HG03159 (cell line): ENCODE results near the gene ATP5F1D.

ENCODE experiments used
- ATAC-seq: cut with Tn5 transposase; IDR thresholded peaks from one replicate; pipeline ENCODE4 v1.9.1; 2021; ENCODE audit warnings: mild to moderate bottlenecking, moderate library complexity; ENCODE audit not compliant: unreplicated experiment

The ATP5F1D gene

DNA sequence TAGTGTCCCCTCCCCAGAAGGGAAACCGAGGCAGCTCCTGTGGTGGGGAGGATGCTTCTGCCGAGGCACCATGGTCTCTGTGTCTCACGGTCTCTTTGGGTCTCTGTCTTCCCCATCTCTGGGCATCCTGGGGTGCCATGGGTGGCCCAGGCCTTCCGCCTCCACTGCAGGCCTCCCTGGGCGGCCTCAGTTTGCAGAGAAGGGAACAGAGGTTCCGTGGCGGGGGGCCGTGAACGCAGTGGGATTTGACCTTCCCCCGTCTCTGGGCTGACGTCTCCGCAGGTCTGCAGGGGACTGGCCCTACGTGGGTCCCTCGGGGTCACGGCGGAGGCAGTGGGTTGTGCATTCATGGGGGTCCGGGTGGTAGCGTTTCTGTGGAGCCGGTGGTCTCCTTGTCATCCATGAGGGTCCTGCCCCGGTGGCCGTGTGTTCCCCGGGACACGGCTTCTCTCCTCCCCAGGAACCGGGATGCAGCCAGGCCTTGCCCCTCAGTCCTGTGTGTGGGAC, 48.7 kb downstream of the ATP5F1D start:
- no peak for ATAC-seq

DNA sequence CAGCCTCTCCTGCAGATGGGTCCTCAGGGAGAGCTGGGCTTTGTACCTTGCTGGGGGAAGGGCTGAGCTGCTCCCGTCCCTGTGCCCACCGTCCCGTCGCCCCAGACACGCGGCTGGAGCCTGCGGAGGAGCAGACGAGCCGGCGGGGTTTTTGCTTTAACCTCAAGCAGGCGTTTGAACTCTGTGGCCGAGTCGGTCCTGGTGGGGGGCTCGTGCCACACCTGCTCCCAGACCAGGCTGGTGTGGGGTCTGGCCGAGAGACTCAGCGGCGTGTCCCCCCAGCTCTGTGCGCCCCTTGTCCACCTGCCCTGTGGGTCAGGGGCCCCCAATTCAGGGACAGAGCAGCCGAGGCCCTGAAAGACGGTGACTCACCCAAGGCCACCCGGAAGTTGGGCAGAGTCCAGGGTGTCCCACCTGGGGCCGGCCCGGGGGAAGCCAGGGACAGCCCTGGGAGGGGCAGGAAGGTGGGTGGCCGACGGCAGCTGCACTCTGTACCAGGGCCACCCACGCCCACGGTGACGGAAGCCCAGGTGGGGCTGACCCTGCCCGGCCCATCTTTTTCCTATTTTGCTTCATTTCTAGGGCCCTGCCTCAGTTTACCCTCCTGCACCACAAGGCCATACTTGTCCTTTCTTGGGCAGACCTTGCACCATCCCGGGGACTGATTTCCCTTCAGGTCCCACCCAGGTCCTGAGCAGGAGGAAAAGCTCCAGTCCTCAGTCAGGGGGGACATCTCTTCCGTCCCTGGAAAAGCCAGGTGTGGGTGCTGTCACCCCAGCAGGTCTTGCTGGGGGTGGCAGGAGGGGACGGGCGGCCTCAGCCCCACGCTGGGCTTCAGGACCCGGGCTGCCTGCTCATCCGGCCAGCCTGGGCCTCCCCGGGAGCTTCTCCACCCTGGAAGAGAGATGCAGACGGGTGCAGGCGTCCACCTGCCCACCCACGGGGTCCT, 49.4 kb downstream of the ATP5F1D start:
- ATAC-seq: no peak

DNA sequence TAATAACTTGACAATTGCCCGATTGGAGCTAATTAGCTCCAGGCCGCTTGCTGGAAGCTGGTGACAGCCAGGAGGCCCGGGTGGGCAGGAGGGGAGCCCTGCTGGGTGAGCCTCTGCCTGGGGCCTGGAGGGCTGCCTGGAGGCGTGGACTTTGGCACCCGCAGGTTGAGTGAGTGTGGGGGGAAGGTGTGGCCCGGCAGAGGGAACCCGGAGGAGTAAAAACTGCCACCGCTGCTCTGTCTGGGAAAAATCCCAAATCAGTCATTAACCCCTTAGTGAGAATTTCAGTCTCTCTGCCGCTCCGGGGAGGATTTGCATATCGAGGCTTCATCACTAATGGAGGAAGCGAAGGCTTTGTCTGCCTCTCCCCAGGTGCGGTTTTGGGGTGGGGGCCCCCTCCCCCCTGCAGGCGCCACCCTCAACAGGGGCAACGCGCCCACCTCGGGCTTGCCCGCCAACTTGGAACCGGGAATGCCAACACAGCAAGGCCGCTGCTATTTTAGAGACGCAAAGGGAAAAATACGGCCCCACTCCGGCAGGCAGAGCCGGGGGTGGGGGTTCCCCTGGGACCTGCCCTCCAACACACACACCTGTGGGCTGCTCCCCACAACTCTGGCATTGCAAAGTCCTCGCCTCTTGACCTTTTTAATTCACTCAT, 50.3 kb downstream of the ATP5F1D start:
- ATAC-seq: no peak

DNA sequence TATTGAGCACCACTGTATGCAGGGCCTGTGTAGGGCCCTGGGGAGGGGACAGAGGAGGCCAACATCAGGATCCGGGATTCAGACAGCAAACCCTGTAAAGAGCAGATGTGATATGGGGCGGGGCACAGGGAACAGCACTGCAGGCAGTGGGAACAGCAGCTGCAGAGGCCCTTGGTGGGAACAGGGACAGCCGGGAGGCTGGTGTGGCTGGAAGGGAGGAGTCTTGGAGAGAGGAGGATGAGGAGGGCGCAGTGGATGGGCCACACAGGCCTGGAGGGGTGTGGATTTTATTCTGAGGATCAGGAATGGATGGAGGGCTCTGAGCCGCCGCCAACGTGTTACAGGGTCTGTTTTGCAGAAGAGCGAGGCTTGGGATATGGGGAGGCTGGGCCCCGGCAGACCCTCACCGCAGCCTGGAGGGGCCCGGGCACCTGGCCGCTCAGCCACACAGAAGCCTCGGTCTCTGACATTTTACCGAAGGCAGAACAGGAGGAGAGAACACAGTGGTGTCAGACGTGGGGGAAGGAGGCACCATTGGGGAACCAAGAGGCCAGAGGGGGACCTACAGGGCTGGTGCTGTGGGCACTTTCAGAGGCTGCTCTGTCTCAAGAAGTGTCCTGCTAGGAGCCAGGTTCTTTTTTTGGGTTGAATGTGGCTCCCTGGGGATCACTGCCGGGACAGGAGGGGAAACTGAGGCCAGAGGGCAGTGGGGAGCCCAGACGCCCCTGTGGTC, 51.0 kb downstream of the ATP5F1D start:
- ATAC-seq: no peak

DNA sequence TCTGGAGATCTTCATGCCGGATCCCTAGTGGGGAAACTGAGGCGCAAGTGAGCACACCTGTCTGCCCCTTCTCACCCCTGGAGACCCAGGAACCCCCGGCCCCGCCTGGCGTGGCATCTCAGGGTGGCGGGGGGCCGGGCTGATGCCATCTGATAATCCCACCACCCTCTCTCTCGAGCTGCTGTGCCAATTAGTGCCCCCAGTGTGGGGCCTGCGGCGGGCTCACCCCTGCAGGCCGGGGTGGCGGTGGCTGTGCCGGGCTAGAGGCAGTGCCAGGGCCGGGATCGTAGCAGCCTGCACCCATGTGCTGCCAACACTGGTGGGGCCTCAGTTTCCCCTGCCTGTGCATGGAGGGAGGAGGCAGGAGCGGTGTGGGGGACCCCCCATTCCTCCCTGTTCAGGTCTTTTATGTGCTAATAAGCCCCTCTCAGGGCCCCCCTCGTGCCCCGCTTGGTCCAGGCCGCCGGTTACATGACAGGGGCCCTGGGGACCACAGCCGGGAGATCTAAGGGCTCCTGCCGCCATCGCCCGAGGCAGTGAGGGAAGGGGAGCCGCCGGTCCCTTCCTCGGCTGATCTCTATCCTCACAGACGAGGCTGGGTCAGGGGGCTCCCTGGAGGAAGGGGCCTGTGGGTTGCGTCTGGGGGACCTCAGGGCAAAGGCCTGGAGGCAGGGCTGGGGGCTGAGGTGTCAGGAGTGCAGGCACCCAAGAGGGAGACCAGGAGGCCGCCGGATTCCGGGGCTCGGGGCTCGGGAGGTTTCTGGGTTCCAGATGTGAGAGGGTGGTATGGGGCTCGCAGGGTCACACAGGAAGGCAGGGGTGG, 52.4 kb downstream of the ATP5F1D start:
- no peak for ATAC-seq
